Karpas-422 (cell line): ENCODE measurements around the gene HOXA9. TPM values are rescaled to one million over a fixed set of nuclear protein-coding genes. Genes with fewer than 3 reads are reported as not detected.

Source experiments
- DNase-seq: peaks from one replicate; pipeline ENCODE4 v3.0.0-alpha.2; 2015
- H2AFZ ChIP-seq: fragments of 200-600 bp; sonication (generic); 2 replicates; pipeline ENCODE4 v1.6.1; 2014; ENCODE audit warnings: antibody characterized with exemption, low read length, mixed read lengths
- H3K27ac ChIP-seq: fragments of 200-600 bp; sonication (generic); 2 replicates; pipeline ENCODE4 v1.5.1; 2014; ENCODE audit warnings: mild to moderate bottlenecking, low read length, moderate library complexity
- H3K27me3 ChIP-seq: fragments of 200-600 bp; sonication (generic); 2 replicates; pipeline ENCODE4 v1.6.1; 2014; ENCODE audit warnings: low read length, mixed read lengths
- H3K36me3 ChIP-seq: fragments of 200-600 bp; sonication (generic); 2 replicates; pipeline ENCODE4 v1.6.1; 2014; ENCODE audit warnings: low read length, mixed read lengths; ENCODE audit not compliant: insufficient read depth
- H3K4me1 ChIP-seq: fragments of 200-600 bp; sonication (generic); 2 replicates; pipeline ENCODE4 v1.6.1; 2014; ENCODE audit warnings: mild to moderate bottlenecking, low read length, mixed read lengths
- H3K4me2 ChIP-seq: fragments of 200-600 bp; sonication (generic); 2 replicates; pipeline ENCODE4 v1.6.1; 2014; ENCODE audit warnings: low read length, low read depth, mild to moderate bottlenecking; ENCODE audit not compliant: poor library complexity, severe bottlenecking
- H3K4me3 ChIP-seq: fragments of 200-600 bp; sonication (generic); 2 replicates; pipeline ENCODE4 v1.5.1; 2014; ENCODE audit warnings: mild to moderate bottlenecking, antibody characterized with exemption, low read length, mixed read lengths
- H3K79me2 ChIP-seq: fragments of 200-600 bp; sonication (generic); 2 replicates; pipeline ENCODE4 v1.6.1; 2014; ENCODE audit warnings: mild to moderate bottlenecking, low read length, mixed read lengths
- H3K9ac ChIP-seq: fragments of 200-600 bp; sonication (generic); 2 replicates; pipeline ENCODE4 v1.6.0; 2014; ENCODE audit warnings: low read length
- H3K9me2 ChIP-seq: fragments of 200-600 bp; sonication (generic), shearing (Covaris generic); replicated peaks from 2 replicates; pipeline ENCODE4 v1.6.0; 2014; ENCODE audit warnings: mild to moderate bottlenecking, low read length, moderate library complexity; ENCODE audit not compliant: insufficient read depth
- H3K9me3 ChIP-seq: fragments of 300-700, 200-600 bp; sonication (generic); 2 replicates; pipeline ENCODE4 v1.6.1; 2014; ENCODE audit warnings: low read length, mixed read lengths
- H4K20me1 ChIP-seq: fragments of 200-600 bp; sonication (generic); 2 replicates; pipeline ENCODE4 v1.6.1; 2014; ENCODE audit warnings: mild to moderate bottlenecking, antibody characterized with exemption, low read length, low read depth; ENCODE audit not compliant: insufficient read depth
- total RNA-seq: library from RNA; depleted of rRNA; stranded (reverse); fragments of >200 nt; shearing (Covaris generic); gene quantifications from 2 replicates; pipeline ENCODE4 v1.2.3, GENCODE V29; 2014; ENCODE audit warnings: low replicate concordance

The HOXA9 gene
- total RNA-seq, 1 experiment from 2014 or later = not detected

DNA sequence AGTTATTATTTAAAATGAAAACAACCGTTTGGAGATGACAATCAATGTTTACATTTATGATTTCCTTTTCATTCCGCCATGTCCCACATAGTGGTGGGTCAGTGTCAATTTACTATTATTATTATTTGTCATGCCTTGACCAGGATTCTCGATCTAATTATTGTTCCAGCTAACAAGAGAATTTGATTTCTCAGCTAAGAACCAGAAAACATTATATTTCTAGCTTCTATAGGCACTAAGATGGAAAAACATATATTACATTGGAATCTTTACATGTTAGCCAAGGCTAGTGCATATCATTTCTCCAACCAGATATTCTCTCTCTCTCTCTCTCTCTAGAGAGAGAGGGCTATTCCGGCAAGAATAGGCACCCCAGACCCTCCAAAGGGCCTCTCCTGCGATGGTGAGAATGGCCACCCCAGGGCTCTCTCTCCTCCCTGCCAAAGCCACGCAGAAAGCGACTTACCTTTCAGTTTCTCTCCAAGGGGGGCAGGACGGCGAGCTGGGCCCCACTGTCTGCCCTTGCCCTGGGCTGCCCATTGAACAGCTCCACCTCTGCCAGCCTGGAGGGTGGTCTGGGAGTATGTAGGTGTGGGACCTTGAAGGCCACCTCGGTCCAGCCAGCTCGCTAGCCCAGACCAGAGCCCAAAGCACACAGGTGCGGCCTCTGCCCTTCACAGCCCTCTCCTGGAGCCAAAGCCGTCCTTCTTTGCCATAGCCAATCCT lies 15.3 kb downstream of the HOXA9 start:
- H3K36me3 ChIP-seq = peaks cover 7% of the 10 kb centered on the region; the same call in 1 of the 2 replicates
- peak overlapping the region; percentile 84 for H3K9ac ChIP-seq
- H2AFZ ChIP-seq = peak overlapping the region; percentile 91
- peaks cover 37% of the 10 kb centered on the region for H3K79me2 ChIP-seq
- peak overlapping the region; percentile 84 for H3K4me3 ChIP-seq
- peaks cover 39% of the 10 kb centered on the region for H3K4me1 ChIP-seq
- peak overlapping the region; percentile 88 for H3K4me2 ChIP-seq
- 0 out of 2 replicates have a peak overlapping the region, but pooled peaks have one; percentile 16 for H3K27ac ChIP-seq
- H3K9me3 ChIP-seq = no peaks in the 10 kb centered on the region
- H3K9me2 ChIP-seq = no peaks in the 10 kb centered on the region
- no peaks in the 10 kb centered on the region for H3K27me3 ChIP-seq
- H4K20me1 ChIP-seq = no peaks in the 10 kb centered on the region
- peak; percentile 69 for DNase-seq

DNA sequence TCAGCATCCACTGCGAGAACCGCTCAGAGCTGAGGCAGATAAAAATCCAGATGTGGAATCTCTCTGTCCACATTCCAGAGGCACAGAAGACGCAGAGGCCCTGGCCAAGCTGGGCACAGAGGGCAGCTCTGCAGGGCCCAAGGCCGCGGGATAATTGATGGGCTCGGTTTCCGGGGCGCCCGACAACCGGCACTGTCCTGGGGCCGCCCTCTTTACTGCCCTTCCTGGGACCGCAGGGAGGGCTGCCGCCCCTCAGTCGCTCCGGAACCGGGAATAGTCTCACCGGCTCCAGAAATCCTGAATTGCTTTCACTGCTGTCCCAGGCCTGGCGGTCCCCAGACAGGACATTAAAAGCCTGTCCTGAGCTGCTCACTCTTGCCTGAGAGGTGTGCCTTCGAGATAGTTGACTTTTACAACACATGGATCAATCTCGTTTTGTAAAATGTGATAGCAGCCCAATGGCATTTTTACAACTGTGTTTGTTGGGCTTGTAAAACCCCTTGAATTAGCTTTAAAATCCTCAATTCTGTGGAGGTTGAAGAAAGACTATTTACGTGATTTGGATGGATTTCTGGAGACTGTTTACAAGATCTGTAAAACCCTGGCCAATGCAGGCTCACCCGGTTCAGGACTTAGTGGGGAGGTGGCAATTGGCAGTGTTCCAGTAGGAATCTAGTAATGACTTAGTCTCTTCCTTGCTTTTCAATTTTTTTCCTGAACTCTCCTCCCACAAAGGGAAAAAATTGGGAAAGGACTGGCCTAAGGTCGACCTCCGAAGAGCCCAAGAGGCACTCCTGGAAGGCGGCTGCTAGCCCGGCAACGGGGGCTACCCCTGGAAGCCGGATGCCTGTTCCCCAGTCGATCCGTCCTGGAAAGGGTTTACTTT lies 16.3 kb downstream of the HOXA9 start:
- Histone ChIP-seq H2AFZ (no peak overlapping the region), H3K4me1 (peaks cover 31% of the 10 kb centered on the region), H3K9me3 (no peaks in the 10 kb centered on the region), H3K27me3 (no peaks in the 10 kb centered on the region), H3K79me2 (peaks cover 37% of the 10 kb centered on the region), H4K20me1 (no peaks in the 10 kb centered on the region), H3K4me2 (peak overlapping the region; percentile 88), H3K4me3 (peak overlapping the region; percentile 84), H3K36me3 (peaks cover 9% of the 10 kb centered on the region; the same call in 1 of the 2 replicates), H3K9ac (peak overlapping the region; percentile 84), H3K27ac (no peak overlapping the region), H3K9me2 (no peaks in the 10 kb centered on the region)
- no peak for DNase-seq

DNA sequence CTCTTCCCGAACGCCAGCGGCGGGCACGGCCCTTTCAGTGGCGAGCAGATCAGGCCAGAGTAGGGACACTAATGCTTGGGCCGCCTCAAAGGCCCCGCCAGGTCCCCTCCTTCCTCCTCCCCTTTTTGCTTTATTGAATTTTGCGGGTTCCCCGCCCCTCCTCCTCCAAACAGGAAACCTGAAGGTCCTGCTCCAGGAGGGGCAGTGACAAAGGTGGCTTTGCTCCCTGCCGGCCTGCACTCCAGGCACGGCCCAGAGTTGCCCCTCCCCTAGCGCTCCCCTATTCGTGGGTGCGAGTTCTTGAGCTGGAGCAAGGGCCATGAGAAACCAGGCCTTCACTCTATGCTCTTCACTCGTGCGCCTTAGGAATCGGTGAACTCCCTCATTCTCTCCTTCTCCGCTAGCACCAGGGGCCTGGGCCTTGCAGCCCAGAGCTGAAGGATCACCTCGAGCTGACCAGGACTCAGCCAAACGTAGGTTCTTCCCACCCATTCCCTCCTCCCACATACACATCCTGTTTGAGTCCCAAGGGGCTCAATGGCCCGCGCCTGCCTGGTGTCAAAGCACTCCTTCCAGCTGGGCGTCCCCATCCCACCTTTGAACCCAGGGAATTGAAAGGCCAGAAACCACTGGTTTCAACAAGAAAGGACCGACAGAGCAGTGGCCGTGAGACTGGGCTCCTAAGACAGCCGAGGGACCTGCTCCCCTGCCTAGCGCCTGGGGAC lies 17.1 kb downstream of the HOXA9 start:
- Histone ChIP-seq H3K27ac (no peak overlapping the region), H3K9ac (peak overlapping the region; percentile 84), H3K4me2 (peak overlapping the region; percentile 88), H3K36me3 (peaks cover 11% of the 10 kb centered on the region; the same call in 1 of the 2 replicates), H2AFZ (no peak overlapping the region), H3K9me3 (no peaks in the 10 kb centered on the region), H4K20me1 (no peaks in the 10 kb centered on the region), H3K4me1 (peaks cover 31% of the 10 kb centered on the region), H3K79me2 (peaks cover 37% of the 10 kb centered on the region), H3K4me3 (peak overlapping the region; percentile 84; the same call in 1 of the 2 replicates), H3K27me3 (no peaks in the 10 kb centered on the region), H3K9me2 (no peaks in the 10 kb centered on the region)
- DNase-seq = no peak

DNA sequence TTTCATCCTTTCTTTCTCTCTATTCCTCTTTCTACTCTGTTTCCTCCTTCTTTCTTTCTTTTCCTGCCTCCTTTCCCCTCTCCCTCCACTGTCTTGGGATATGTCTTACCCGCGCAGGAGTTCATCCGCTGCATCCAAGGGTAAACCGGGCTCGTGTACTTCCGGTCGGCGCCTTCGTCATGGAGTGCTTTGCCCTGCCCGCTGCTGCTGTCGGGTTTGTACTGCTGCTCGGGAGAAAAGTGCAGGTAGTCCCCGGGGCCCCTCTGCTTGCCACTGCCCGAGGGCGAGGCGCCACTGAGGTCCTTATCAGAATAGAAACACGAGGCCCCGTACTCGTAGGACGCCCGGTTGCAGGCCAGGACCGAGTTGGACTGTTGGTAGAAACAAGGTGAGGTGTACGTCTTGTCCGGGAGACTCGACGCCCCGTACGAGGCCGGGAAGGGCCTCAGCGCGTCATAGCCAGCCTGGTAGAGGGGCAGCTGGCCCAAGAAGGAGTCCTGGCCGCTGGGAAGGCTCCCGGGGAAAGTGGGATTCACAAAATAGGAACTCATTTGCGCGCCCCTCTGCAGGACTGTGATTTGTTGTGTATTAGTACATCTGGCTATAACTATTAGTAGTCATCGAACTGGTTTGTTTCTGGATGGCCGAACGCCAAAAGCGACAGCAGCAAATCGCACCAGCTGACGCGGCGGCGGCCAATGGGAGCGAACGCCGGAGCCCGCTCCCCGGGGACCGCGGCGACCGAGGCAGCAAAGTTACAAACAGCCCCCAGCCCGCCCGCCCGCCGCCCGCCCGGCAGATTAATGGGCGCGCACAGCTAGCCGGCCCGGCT lies 17.9 kb downstream of the HOXA9 start, which contains the start of gene HOXA6:
Gene HOXA6 (minus strand): TSS at position 576 of the 832 bp plus-strand sequence. CDS start 25 bp downstream, at position 551.
- DNase-seq = no peak
- Histone ChIP-seq H3K79me2 (peaks cover 37% of the 10 kb centered on the region), H3K4me3 (peak within 1 kb of the TSS; percentile 84; the same call in 1 of the 2 replicates), H4K20me1 (no peaks in the 10 kb centered on the region), H3K4me2 (peak within 1 kb of the TSS; percentile 88), H3K9me2 (no peaks in the 10 kb centered on the region), H3K4me1 (peaks cover 31% of the 10 kb centered on the region), H2AFZ (no peak within 1 kb of the TSS), H3K27ac (no peak within 1 kb of the TSS), H3K9me3 (no peaks in the 10 kb centered on the region), H3K9ac (peak within 1 kb of the TSS; percentile 84), H3K36me3 (peaks cover 11% of the 10 kb centered on the region; the same call in 1 of the 2 replicates), H3K27me3 (no peaks in the 10 kb centered on the region)

DNA sequence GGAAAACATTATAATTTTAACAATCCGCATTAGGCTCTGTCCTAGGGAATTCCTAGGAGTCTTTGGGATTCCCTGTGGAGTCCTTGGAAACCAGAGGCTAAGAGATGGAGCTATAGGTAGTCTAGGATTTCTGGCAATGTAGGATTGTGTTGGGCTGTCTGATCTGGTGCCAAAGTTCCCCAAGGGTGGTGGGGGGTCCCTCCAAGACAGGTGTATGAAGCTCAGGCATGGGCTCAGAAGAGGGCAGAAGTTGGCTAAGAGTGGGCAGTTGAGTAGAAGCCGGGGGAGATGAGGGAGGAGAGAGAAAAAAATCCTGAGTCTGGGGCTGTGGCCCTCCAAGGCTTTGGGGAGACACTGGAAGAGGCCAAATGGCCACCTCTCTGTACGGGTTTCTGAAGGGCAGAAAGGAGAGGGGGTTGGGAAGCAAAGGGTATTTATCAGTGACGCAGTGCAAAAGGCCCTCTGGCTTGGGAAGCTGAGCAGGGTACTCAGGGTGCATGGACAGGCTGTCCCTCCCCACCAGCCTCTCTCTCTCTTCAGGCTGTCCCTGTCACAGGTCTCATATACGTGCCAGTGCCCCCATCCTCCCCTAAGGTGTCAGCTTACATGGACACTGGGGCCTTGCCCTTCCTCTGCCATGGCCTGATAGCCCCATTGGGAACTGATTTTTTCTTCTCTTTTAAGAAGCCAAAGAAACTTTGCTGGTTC lies 18.7 kb downstream of the HOXA9 start:
- H3K4me1 ChIP-seq = peaks cover 24% of the 10 kb centered on the region
- no peak overlapping the region for H2AFZ ChIP-seq
- no peak overlapping the region for H3K27ac ChIP-seq
- no peaks in the 10 kb centered on the region for H3K9me2 ChIP-seq
- no peak overlapping the region for H3K9ac ChIP-seq
- H3K4me2 ChIP-seq = no peak overlapping the region
- no peaks in the 10 kb centered on the region for H4K20me1 ChIP-seq
- H3K27me3 ChIP-seq = no peaks in the 10 kb centered on the region
- DNase-seq = no peak
- no peak overlapping the region for H3K4me3 ChIP-seq
- H3K79me2 ChIP-seq = peaks cover 37% of the 10 kb centered on the region
- peaks cover 11% of the 10 kb centered on the region; the same call in 1 of the 2 replicates for H3K36me3 ChIP-seq
- no peaks in the 10 kb centered on the region for H3K9me3 ChIP-seq

DNA sequence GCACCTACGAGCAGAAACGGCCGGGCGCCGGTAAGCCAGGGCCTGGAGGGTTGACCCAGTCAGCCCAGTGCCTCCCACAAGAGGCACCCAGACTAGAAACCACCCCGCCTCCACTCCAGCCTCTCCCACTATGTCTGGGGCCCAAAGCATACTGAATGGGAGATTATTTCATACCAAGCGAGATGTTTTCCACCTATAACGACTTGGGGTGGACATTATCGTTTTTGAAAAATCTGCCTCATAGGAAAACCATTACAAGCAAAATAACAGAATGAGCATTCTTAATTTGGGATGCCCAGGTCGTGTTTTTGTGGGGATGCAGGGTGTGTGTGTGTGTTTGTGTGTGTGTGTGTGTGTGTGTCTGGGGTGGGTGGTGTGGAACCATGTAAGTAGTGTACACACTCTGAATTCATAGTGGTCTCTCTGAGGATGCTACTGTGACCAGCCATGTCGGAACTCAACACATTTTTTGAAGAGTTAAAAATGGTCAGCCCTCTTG lies 19.4 kb downstream of the HOXA9 start:
- Histone ChIP-seq H3K4me2 (no peak overlapping the region), H3K27ac (no peak overlapping the region), H3K36me3 (peaks cover 11% of the 10 kb centered on the region; the same call in 1 of the 2 replicates), H2AFZ (no peak overlapping the region), H3K27me3 (no peaks in the 10 kb centered on the region), H3K79me2 (peaks cover 37% of the 10 kb centered on the region), H3K4me3 (no peak overlapping the region), H3K9me2 (no peaks in the 10 kb centered on the region), H4K20me1 (no peaks in the 10 kb centered on the region), H3K9ac (no peak overlapping the region), H3K9me3 (no peaks in the 10 kb centered on the region), H3K4me1 (peaks cover 17% of the 10 kb centered on the region)
- no peak for DNase-seq
